ENCODE results near the gene DCTN4. TPM values are rescaled to one million over a fixed set of nuclear protein-coding genes. Genes with fewer than 3 reads are reported as not detected.
A peak's percentile ranks its signal among the peaks of the same experiment; 100 is the strongest.

The DCTN4 gene
- total RNA-seq, 4 donors from 2014 or later, result 65.4 to 78.5 (median 72.8) TPM

DNA sequence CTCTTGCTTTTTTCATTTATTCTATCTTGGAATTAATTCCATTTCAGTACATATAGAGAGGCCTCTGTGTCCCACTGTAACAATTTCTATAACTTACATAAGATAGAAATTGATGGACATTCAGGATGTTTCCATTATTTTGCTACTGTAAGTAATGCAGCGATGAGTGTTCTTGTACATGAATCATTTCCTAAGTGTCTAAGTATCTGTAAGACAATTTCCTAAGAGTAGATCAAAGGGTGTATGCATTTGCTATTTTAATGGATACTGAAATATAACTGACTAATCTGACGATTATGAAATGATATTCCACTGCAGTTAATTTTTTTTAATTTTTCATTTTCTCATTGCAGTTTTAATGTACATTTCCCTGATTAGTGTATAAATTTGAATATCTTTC lies 35.0 kb downstream of the DCTN4 start:
- Histone ChIP-seq H3K9me3 (no peaks in the 10 kb centered on the region), H3K36me3 (peaks cover 61 to 76% of the 10 kb centered on the region in 2 donors), H3K27ac (no peak overlapping the region), H3K4me3 (replicated peaks in 1 of 3) (no peak overlapping the region), H3K4me1 (no peaks in the 10 kb centered on the region), H3K27me3 (no peaks in the 10 kb centered on the region)
- DNase-seq, result no peak
- 92 to 97% methylated on average over 2 of the region's 2 CpGs for WGBS, 2 donors
- intact Hi-C loops (cut with DNase I), result no loop called here
- TF ChIP-seq POLR2A (IDR thresholded peaks at IDR 0.05), result no peak
- TF ChIP-seq, protein P1, sequence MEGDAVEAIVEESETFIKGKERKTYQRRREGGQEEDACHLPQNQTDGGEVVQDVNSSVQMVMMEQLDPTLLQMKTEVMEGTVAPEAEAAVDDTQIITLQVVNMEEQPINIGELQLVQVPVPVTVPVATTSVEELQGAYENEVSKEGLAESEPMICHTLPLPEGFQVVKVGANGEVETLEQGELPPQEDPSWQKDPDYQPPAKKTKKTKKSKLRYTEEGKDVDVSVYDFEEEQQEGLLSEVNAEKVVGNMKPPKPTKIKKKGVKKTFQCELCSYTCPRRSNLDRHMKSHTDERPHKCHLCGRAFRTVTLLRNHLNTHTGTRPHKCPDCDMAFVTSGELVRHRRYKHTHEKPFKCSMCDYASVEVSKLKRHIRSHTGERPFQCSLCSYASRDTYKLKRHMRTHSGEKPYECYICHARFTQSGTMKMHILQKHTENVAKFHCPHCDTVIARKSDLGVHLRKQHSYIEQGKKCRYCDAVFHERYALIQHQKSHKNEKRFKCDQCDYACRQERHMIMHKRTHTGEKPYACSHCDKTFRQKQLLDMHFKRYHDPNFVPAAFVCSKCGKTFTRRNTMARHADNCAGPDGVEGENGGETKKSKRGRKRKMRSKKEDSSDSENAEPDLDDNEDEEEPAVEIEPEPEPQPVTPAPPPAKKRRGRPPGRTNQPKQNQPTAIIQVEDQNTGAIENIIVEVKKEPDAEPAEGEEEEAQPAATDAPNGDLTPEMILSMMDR (IDR thresholded peaks at IDR 0.05), result no peak

DNA sequence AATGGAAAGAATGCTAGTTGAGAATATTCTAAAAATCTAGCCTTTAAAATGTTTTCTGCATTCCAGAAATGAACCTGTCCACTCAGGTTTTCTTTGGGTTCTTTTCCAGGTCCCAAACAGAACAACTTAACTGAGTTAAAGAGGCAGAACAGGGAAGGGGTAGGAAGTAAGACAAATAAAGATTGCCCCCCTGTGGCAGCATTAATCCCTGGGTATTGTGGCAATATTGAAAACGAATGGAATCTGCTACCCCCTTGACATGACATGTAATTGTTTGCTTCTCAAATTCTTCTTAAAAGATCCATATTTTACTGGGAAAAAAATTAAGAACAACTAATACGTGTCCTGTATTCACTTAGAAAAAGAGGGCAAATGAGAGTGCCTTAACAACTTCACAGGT lies 48.7 kb downstream of the DCTN4 start:
- no peak for DNase-seq
- no peak overlapping the region for H3K4me3 ChIP-seq (replicated peaks in 1 of 3)
- peaks cover 43 to 55% of the 10 kb centered on the region in 2 donors for H3K36me3 ChIP-seq
- no peaks in the 10 kb centered on the region for H3K4me1 ChIP-seq
- no peaks in the 10 kb centered on the region for H3K9me3 ChIP-seq
- H3K27me3 ChIP-seq, result no peaks in the 10 kb centered on the region
- H3K27ac ChIP-seq, result no peak overlapping the region
- intact Hi-C loops (cut with DNase I), result no loop called here
- no peak for TF ChIP-seq POLR2A (IDR thresholded peaks at IDR 0.05)
- 59 to 67% methylated on average over 2 of the region's 2 CpGs for WGBS, 2 donors

DNA sequence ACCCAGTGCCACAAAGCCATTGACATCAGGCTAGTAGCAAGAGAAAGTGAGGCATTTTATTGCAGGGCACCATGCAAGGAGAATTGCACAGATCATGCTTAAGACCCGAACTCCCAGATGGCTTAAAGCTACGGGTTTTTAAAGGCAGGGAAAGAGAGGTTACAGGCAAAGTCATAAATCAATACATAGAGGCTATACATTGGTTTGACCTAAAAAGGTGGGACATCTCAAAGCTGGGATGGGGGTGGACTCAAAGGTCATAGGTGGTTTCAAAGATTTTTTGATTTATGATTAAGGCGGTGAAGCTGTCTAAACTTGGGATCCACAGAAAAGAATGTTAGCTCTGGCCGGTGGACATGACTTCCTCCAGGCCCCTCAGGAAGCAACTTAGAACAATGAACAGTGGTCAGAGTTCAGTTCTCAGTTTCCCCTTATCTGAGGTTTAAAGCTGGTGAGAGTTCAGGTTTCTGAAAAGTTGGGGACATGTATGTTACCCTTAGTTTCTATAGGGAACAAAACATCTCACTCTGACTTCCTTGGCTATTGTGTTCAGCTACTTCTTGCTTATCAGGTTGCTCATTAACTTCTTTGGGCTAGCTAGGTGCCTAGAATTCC lies 51.9 kb downstream of the DCTN4 start:
- TF ChIP-seq, protein P1 (IDR thresholded peaks at IDR 0.05), result no peak
- TF ChIP-seq POLR2A (IDR thresholded peaks at IDR 0.05), result no peak
- WGBS, 2 donors, result 76 to 80% methylated on average over 4 of the region's 4 CpGs
- Histone ChIP-seq H3K4me1 (no peaks in the 10 kb centered on the region), H3K9me3 (no peaks in the 10 kb centered on the region), H3K4me3 (replicated peaks in 1 of 3) (no peak overlapping the region), H3K27me3 (no peaks in the 10 kb centered on the region), H3K27ac (no peak overlapping the region), H3K36me3 (peaks cover 16 to 24% of the 10 kb centered on the region in 2 donors)
- DNase-seq, result no peak
- intact Hi-C loops (cut with DNase I), result no loop called here

DNA sequence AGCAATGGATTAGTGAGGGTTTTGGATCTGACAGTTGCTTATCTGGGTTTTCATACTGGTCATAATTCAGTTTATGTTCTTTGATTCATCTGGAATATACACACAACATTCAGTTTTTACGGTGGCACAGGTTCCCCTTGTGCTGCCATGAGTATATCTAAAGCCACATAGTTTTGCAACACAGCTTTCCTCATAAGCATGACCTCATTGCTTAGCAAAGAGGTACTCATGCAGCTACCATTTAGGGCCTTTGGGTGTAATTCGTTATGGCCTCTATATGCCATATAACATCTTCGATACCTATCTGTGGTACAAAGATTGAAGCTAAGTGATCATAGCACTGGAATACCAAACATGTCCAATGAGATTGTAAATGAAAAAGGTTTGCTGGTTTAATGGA lies 55.1 kb downstream of the DCTN4 start:
- Histone ChIP-seq H3K9me3 (no peaks in the 10 kb centered on the region), H3K36me3 (peaks cover 0 to under 1% of the 10 kb centered on the region in 2 donors), H3K27ac (no peak overlapping the region), H3K27me3 (no peaks in the 10 kb centered on the region), H3K4me3 (replicated peaks in 1 of 3) (no peak overlapping the region), H3K4me1 (peaks cover 12 to 18% of the 10 kb centered on the region in 2 donors)
- 84 to 88% methylated on average over 3 of the region's 3 CpGs for WGBS, 2 donors
- intact Hi-C loops (cut with DNase I), result loop anchor here (5.0 kb wide), 1 partner anchor 79 kb away; no protein-coding TSS in a partner anchor
- no peak for DNase-seq
- TF ChIP-seq, protein P1 (IDR thresholded peaks at IDR 0.05), result no peak
- no peak for TF ChIP-seq POLR2A (IDR thresholded peaks at IDR 0.05)

DNA sequence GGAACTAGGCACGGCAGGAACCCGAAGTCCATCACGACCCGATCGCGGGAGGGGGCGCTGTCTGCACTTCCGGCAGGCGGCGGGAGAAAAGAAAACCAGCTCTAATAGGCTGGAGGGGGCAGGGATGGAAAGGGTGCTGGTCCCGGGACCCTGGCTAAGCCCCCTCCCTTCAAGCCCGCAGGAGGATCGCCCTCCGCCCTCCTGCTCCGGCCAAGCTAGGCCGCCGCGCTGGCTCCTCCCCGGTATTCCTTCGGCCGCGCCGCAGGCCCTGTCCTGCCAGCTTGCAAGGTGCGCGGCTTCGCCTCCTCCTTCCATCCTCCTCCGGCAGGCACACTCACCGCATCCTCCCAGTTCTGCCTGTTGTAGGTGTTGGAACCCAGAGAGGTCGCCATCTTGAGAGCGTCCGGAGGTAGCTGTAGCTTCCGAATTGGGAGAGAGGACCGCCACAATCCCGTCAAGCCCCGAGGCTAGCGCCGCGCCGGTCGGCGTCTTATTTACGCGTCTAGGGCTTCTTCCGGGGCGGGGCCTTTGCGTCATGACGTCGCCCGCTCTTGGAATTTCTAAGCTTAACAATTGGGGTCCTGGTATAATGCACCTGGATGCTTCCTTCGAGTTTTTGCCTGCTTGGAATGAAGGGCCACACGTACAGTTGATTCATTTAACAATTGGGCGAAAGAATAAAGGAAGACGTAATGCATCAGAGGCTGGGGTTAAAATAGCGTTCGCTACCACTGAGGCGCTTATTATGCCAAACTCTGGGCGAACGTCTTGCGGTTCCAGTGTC lies 58.0 kb downstream of the DCTN4 start, which contains the start of gene RBM22:
TSS of gene RBM22 (minus strand) at position 469 of the 784 bp plus-strand sequence. CDS start at position 392, 77 bp downstream.
- intact Hi-C loops (cut with DNase I), result loop anchor here (5.0 kb wide), 1 partner anchor 82 kb away; no protein-coding TSS in a partner anchor
- peak; percentile 93 to 95 for DNase-seq
- peak within 1 kb of the TSS; percentile 85 to 97 (median 93) for H3K27ac ChIP-seq
- TF ChIP-seq, protein P1 (IDR thresholded peaks at IDR 0.05), result peak; percentile 10 to 60 (median 40)
- peak in 1 of 2 donors; percentile 75 for TF ChIP-seq POLR2A (IDR thresholded peaks at IDR 0.05)
- 1% methylated on average over 35 to 58 of the region's 59 CpGs for WGBS, 2 donors
- no peaks in the 10 kb centered on the region for H3K27me3 ChIP-seq
- peaks cover 14 to 18% of the 10 kb centered on the region in 2 donors for H3K4me1 ChIP-seq
- H3K36me3 ChIP-seq, result peaks cover 23 to 30% of the 10 kb centered on the region in 2 donors
- H3K9me3 ChIP-seq, result no peaks in the 10 kb centered on the region
- H3K4me3 ChIP-seq (replicated peaks in 1 of 3), result peak within 1 kb of the TSS; percentile 85 to 98 (median 93)

Measured in thyroid gland (tissue), 4 donors.